ENCODE data around the gene COBL. TPM values are rescaled to one million over a fixed set of nuclear protein-coding genes. Genes with fewer than 3 reads are reported as not detected.

The COBL gene
- total RNA-seq, 2 donors from 2014 or later: 1.4 to 1.6 TPM

DNA sequence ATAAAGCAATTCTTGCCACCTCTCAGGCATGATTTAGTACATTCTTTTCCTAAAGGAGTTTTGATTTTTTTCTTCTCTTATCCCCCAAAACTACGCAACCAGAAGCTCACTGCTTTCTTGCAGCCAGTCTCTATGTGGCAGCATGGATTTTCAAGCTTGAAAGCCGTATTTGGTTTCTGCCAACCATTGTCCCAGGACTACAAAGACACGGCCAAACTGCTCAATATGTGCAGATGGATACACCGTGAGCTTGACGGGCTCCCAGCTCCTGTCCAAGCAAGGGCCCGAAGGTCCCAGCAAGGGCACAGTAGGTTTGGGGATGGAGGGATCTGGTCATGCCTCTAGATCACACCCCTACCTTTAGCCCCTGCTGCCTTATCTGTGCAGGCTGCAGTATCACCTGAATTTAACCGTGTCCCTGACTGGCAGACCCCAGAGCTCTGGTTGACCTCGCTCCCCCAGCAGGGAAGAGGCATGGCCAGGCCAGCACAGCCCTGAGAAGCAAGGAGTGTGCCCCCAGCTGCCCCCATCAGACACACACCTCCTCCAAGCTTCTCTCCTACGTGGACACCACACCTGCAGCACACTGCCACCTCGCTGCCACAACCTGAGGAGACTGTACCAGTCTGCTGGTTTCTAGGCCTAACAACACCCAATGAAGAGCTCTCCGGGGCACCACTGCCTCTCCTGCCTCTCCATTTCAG lies 86.8 kb downstream of the COBL start:
- Histone ChIP-seq H3K4me3 (no peak overlapping the region), H3K4me1 (ENCODE audit: control insufficient read depth in 1 of 2, low read depth in 2 of 2) (no peaks in the 10 kb centered on the region), H3K9me3 (no peaks in the 10 kb centered on the region), H3K27ac (no peak overlapping the region), H3K36me3 (no peaks in the 10 kb centered on the region), H3K27me3 (replicated peaks; ENCODE audit: insufficient read depth) (no peaks in the 10 kb centered on the region)
- TF ChIP-seq, protein P1, sequence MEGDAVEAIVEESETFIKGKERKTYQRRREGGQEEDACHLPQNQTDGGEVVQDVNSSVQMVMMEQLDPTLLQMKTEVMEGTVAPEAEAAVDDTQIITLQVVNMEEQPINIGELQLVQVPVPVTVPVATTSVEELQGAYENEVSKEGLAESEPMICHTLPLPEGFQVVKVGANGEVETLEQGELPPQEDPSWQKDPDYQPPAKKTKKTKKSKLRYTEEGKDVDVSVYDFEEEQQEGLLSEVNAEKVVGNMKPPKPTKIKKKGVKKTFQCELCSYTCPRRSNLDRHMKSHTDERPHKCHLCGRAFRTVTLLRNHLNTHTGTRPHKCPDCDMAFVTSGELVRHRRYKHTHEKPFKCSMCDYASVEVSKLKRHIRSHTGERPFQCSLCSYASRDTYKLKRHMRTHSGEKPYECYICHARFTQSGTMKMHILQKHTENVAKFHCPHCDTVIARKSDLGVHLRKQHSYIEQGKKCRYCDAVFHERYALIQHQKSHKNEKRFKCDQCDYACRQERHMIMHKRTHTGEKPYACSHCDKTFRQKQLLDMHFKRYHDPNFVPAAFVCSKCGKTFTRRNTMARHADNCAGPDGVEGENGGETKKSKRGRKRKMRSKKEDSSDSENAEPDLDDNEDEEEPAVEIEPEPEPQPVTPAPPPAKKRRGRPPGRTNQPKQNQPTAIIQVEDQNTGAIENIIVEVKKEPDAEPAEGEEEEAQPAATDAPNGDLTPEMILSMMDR (IDR thresholded peaks at IDR 0.05): no peak
- DNase-seq (ENCODE audit: low spot score) (no peak), ATAC-seq (ENCODE audit: insufficient number of reproducible peaks, low FRiP score, low read depth) (no peak)

DNA sequence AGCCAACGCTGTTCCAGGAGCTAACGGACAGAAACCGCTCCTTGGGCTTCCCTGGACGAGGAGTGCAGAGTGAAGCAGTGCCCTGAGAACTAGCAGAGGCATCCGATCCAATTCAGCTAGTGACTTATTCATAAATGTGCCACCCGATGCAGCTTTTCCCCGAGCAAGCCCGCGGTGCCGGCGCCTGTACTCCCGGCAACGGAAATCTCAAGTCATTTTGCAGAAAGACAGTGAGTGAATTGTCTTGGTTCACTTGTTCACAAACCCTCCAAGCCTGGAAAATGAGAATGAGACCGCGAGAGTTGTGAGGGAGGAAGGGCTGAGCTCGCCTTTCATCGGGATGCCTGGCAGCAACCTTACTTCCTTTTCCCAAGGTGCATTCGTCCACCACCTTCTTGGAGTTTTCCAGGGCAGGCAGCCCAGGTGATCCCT lies 87.5 kb downstream of the COBL start:
- Histone ChIP-seq H3K9me3 (no peaks in the 10 kb centered on the region), H3K4me1 (ENCODE audit: control insufficient read depth in 1 of 2, low read depth in 2 of 2) (no peaks in the 10 kb centered on the region), H3K27me3 (replicated peaks; ENCODE audit: insufficient read depth) (no peaks in the 10 kb centered on the region), H3K4me3 (no peak overlapping the region), H3K36me3 (no peaks in the 10 kb centered on the region), H3K27ac (no peak overlapping the region)
- TF ChIP-seq, protein P1 (IDR thresholded peaks at IDR 0.05): no peak
- ATAC-seq (ENCODE audit: insufficient number of reproducible peaks, low FRiP score, low read depth): no peak
- DNase-seq (ENCODE audit: low spot score): no peak

DNA sequence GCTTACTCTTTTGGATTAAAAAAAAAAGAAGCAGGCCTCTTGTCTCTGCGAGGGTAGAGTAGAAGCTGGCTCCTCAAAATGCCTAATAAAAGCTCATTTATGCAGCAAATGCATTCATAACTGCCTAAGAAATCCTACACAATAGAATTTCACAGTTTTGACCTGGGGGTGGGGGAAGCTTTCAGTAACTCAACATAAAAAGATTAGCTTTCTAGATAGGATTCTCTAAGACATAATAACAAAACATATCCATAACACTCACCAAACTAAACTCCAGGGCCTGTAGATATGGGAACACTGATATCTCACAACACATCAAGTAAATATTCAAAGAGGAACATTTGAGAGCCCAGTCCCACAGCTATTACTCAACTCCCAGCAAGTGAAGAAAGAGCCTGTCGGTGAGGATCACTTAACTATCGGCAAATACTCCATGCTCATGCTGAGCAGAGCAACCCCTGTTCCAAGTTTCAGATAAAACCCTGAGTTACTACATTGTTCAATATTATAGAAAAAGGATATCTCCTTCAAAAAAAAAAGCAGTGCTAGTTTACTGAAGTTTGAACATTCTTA lies 88.1 kb downstream of the COBL start:
- Histone ChIP-seq H3K27ac (no peak overlapping the region), H3K4me3 (no peak overlapping the region), H3K36me3 (no peaks in the 10 kb centered on the region), H3K9me3 (no peaks in the 10 kb centered on the region), H3K27me3 (replicated peaks; ENCODE audit: insufficient read depth) (no peaks in the 10 kb centered on the region), H3K4me1 (ENCODE audit: control insufficient read depth in 1 of 2, low read depth in 2 of 2) (no peaks in the 10 kb centered on the region)
- DNase-seq (ENCODE audit: low spot score): no peak
- TF ChIP-seq, protein P1 (IDR thresholded peaks at IDR 0.05): no peak
- ATAC-seq (ENCODE audit: insufficient number of reproducible peaks, low FRiP score, low read depth): no peak

DNA sequence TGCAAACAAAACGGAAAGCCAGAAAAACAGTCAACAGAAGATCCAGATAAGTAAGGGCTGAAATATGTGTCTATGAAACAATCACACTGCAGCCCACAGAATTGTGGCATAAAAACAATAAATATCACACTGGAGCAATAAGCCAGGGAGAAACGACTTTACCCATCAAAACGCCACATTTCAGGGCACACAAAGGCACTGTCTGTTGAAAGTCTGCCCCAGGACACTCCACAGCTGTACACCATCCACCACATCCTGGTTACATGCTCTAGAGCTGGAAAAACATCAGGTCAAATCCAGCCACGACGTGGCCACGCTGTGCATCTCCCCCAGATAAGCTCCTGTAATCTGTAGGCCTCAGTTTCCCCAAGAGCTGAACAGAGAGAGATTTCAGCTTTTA lies 88.7 kb downstream of the COBL start:
- H3K9me3 ChIP-seq: no peaks in the 10 kb centered on the region
- ATAC-seq (ENCODE audit: insufficient number of reproducible peaks, low FRiP score, low read depth): no peak
- no peaks in the 10 kb centered on the region for H3K36me3 ChIP-seq
- H3K4me1 ChIP-seq (ENCODE audit: control insufficient read depth in 1 of 2, low read depth in 2 of 2): no peaks in the 10 kb centered on the region
- no peak for DNase-seq (ENCODE audit: low spot score)
- no peak overlapping the region for H3K4me3 ChIP-seq
- H3K27ac ChIP-seq: no peak overlapping the region
- no peaks in the 10 kb centered on the region for H3K27me3 ChIP-seq (replicated peaks; ENCODE audit: insufficient read depth)
- TF ChIP-seq, protein P1 (IDR thresholded peaks at IDR 0.05): no peak

DNA sequence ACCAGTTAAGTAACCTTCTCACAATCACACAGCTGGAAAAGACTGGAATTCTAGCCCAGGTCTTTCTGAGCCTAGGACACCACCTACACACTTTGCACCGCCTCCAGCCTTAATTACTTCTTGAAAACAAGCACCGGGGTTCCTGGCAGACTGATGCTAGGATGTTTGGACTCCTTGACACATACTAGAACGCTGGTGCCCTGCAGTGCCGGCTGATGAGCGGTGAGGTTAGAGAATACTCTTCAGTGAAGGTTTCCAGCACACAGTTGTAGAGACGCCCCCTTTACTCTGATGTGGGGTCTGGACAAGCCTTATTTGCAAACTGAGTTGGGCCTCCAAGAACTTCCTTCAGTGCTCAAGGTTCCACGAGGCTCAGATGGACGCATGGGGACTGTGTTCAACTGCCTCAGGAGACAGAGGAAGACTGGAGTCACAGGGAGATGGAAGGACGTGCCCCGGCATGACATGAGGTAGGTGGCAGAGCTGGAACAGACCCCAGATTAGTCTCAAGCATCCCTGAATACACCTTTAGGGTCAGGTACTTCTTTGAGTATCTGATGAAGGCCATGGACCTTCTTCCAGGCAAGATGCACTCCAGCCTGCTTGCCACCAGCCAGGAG lies 89.6 kb downstream of the COBL start:
- no peaks in the 10 kb centered on the region for H3K4me1 ChIP-seq (ENCODE audit: control insufficient read depth in 1 of 2, low read depth in 2 of 2)
- TF ChIP-seq, protein P1 (IDR thresholded peaks at IDR 0.05): no peak
- H3K4me3 ChIP-seq: no peak overlapping the region
- H3K27me3 ChIP-seq (replicated peaks; ENCODE audit: insufficient read depth): no peaks in the 10 kb centered on the region
- H3K9me3 ChIP-seq: no peaks in the 10 kb centered on the region
- H3K27ac ChIP-seq: no peak overlapping the region
- no peak for ATAC-seq (ENCODE audit: insufficient number of reproducible peaks, low FRiP score, low read depth)
- no peaks in the 10 kb centered on the region for H3K36me3 ChIP-seq
- DNase-seq (ENCODE audit: low spot score): no peak

All from thoracic aorta (tissue), 2 donors.